CD4-positive, alpha-beta T cell (primary cell): ENCODE data around the gene DSN1. TPM values are rescaled to one million over a fixed set of nuclear protein-coding genes. Genes with fewer than 3 reads are reported as not detected.

Experiments used
- ATAC-seq: fragments of 200-7000 bp; cut with Tn5 transposase; one replicate; pipeline ENCODE4 v1.10.0; 2022; ENCODE audit warnings: mild to moderate bottlenecking; ENCODE audit not compliant: poor library complexity
- CTCF ChIA-PET: fragments of 350-600 bp; sonication (Branson Sonifier 250); formaldehyde crosslinking; loops from one replicate; lab custom pipeline; 2021; ENCODE audit warnings: antibody characterized with exemption, inconsistent platforms; lab: Charles Lee
- POLR2A ChIA-PET: fragments of 350-600 bp; sonication (Branson Sonifier 250); formaldehyde crosslinking; loops from one replicate; lab custom pipeline; 2021; ENCODE audit warnings: antibody characterized with exemption, inconsistent platforms; lab: Charles Lee
- DNase-seq, 14 experiments: peaks; one replicate each; pipeline ENCODE4 v3.0.0-alpha.2; 2013 to 2020; ENCODE audit warnings: mixed read lengths in 2 of 14
- H3K27ac ChIP-seq, 2 donors: one replicate each; pipeline versions ENCODE4 v1.5.1 to v1.7.0; 2013; ENCODE audit warnings: low read length in 2 of 2, low read depth in 1 of 2, mild to moderate bottlenecking in 1 of 2
- H3K27me3 ChIP-seq, 2 experiments: 1 replicate in 1 of 2; 2 replicates in 1 of 2; pipeline versions ENCODE4 v1.6.1 to v1.7.0; 2013; ENCODE audit warnings: low read length in 2 of 2, control low read depth in 1 of 2, mild to moderate bottlenecking in 1 of 2, moderate library complexity in 1 of 2; ENCODE audit not compliant: insufficient read depth in 2 of 2, control insufficient read depth in 1 of 2
- H3K36me3 ChIP-seq: one replicate; pipeline ENCODE4 v1.6.1; 2013; ENCODE audit warnings: low read length, control low read depth; ENCODE audit not compliant: insufficient read depth
- H3K4me1 ChIP-seq: one replicate; pipeline ENCODE4 v1.6.1; 2013; ENCODE audit warnings: low read length, control low read depth; ENCODE audit not compliant: insufficient read depth
- H3K4me3 ChIP-seq: one replicate; pipeline ENCODE4 v1.5.1; 2013; ENCODE audit warnings: mild to moderate bottlenecking, low read length, moderate library complexity
- H3K9me3 ChIP-seq, 2 experiments: 1 replicate in 1 of 2; 2 replicates in 1 of 2; pipeline versions ENCODE4 v1.6.1 to v1.7.0; 2013; ENCODE audit warnings: low read length in 2 of 2, mild to moderate bottlenecking in 2 of 2, control low read depth in 1 of 2, moderate library complexity in 1 of 2; ENCODE audit not compliant: control insufficient read depth in 1 of 2, insufficient read depth in 1 of 2
- H3K27ac Mint-ChIP-seq: one replicate; pipeline ENCODE4 v1.8.0; 2020; ENCODE audit warnings: mixed read lengths
- H3K27me3 Mint-ChIP-seq: one replicate; pipeline ENCODE4 v1.8.0; 2021; ENCODE audit warnings: mixed read lengths
- H3K36me3 Mint-ChIP-seq: one replicate; pipeline ENCODE4 v1.8.0; 2021; ENCODE audit warnings: low read depth, mixed read lengths
- H3K4me1 Mint-ChIP-seq: one replicate; pipeline ENCODE4 v1.8.0; 2021; ENCODE audit warnings: low read depth, mixed read lengths
- H3K4me3 Mint-ChIP-seq: one replicate; pipeline ENCODE4 v1.8.0; 2020; ENCODE audit warnings: mild to moderate bottlenecking, mixed read lengths
- H3K9me3 Mint-ChIP-seq: one replicate; pipeline ENCODE4 v1.8.0; 2020; ENCODE audit warnings: mixed read lengths
- CTCF ChIP-seq: fragments of 200-600 bp; IDR thresholded peaks from one replicate; pipeline ENCODE4 v1.8.0; 2022; ENCODE audit warnings: antibody characterized with exemption, mild to moderate bottlenecking
- intact Hi-C, 2 experiments: fragments of 100-400 bp; cut with DNase I in 1 of 2; cut with micrococcal nuclease in 1 of 2; formaldehyde crosslinking; loops; one replicate each; pipeline versions ENCODE4 v1.15.1 to v1.9.0; 2023 to 2025; cut with DNase I, micrococcal nuclease
- total RNA-seq, 174 experiments: library from RNA in 2 of 174; stranded (reverse) in 2 of 174; gene quantifications; one replicate each; pipeline ENCODE4 v1.2.3 and lab custom pipeline; 2021 to 2026

The DSN1 gene
- total RNA-seq, 2 experiments from 2014 or later = 10.5 to 14.3 TPM

- H3K27ac Mint-ChIP-seq = peak within 1 kb of the TSS; percentile 89
- TF ChIP-seq CTCF = no peak
- DNase-seq (peak; percentile 84 to 97 (median 91)), ATAC-seq (peak; percentile 98)
- CTCF ChIA-PET = interaction anchor here (0.8 to 1.6 kb wide), 4 partner anchors 10 to 140 kb away, joined by 3 to 8 read pairs (median 4); partner anchors contain the start of genes DSN1 and RAB5IF
- H3K9me3 Mint-ChIP-seq = no peaks in the 10 kb centered on the region
- Histone ChIP-seq H3K27me3 (no peaks in the 10 kb centered on the region), H3K4me3 (peak within 1 kb of the TSS; percentile 92), H3K4me1 (peaks cover 22% of the 10 kb centered on the region), H3K36me3 (no peaks in the 10 kb centered on the region), H3K27ac (peak within 1 kb of the TSS in 1 of 2 donors; percentile 49), H3K9me3 (no peaks in the 10 kb centered on the region)
- peak within 1 kb of the TSS; percentile 90 for H3K4me3 Mint-ChIP-seq
- intact Hi-C loops = loop anchor here (1.0 to 5.0 kb wide), 3 partner anchors 28 to 284 kb away; no protein-coding TSS in a partner anchor
- no peaks in the 10 kb centered on the region for H3K27me3 Mint-ChIP-seq
- peaks cover 21% of the 10 kb centered on the region for H3K4me1 Mint-ChIP-seq
- H3K36me3 Mint-ChIP-seq = no peaks in the 10 kb centered on the region
- POLR2A ChIA-PET = interaction anchor here (0.6 to 4.3 kb wide), 13 partner anchors 9 to 286 kb away, joined by 3 to 48 read pairs (median 4); partner anchors contain the start of genes DSN1 and RAB5IF
These were observed 27.5 kb downstream of the DSN1 start, which contains the start of gene NDRG3 for GRCh38 chr20:36745927-36746659. Gene NDRG3, minus strand, starts transcription at chr20:36746090. Its CDS starts 24,355 bp downstream, at chr20:36721735.

DNA sequence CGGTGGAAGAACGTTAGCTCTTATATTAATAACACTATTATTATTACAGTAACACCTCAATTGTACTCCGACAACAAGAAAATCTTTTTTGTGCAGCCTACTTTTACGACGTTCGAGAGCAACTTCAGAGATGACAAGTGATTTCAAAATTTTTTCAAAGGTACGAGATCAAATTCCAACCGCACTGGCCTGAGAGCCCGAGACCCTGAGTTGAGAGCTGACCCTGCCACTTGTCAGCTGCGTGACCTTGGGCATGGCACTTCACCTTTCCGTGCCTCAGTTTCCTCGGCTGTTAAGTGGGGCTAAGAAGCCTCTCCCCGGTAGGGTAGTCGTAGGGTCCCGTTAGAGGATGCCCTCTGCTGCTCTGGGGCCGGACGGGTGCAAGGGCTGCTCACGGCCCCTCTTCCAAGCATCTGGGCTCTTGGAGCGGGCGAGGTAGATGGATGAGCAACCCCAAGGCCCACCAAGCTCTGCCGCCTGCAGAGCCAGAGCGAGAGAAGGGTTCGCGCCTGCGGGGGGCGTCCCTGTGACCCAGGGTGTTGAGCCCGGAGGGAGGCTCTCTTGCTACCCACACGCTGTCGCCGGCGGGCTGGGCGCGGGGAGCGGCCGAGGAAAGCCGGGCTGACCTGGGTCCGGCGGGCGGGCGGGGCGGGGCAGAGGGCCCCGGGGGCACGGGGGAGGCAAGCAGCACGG, 28.2 kb downstream of the DSN1 start:
- H3K4me1 ChIP-seq = peaks cover 22% of the 10 kb centered on the region
- no peaks in the 10 kb centered on the region for H3K27me3 Mint-ChIP-seq
- no peaks in the 10 kb centered on the region for H3K36me3 ChIP-seq
- peak overlapping the region; percentile 92 for H3K4me3 ChIP-seq
- peak; percentile 20 for ATAC-seq
- H3K4me1 Mint-ChIP-seq = peaks cover 21% of the 10 kb centered on the region
- ChIA-PET POLR2A (interaction anchor here (0.9 to 4.3 kb wide), 10 partner anchors 9 to 285 kb away, joined by 3 to 48 read pairs (median 4); partner anchors contain the start of genes DSN1 and RAB5IF), CTCF (interaction anchor here (0.8 to 1.6 kb wide), 6 partner anchors 9 to 791 kb away, joined by 3 to 8 read pairs (median 3); partner anchors contain the start of genes DSN1, RAB5IF and SCAND1)
- no peaks in the 10 kb centered on the region for H3K36me3 Mint-ChIP-seq
- peak; percentile 15 for TF ChIP-seq CTCF
- H3K4me3 Mint-ChIP-seq = peak overlapping the region; percentile 84
- H3K9me3 ChIP-seq = no peaks in the 10 kb centered on the region
- H3K27ac Mint-ChIP-seq = peak overlapping the region; percentile 70
- no peaks in the 10 kb centered on the region for H3K27me3 ChIP-seq
- no peak overlapping the region for H3K27ac ChIP-seq
- DNase-seq = peak in 4 of 14 experiments; percentile 5 to 46 (median 17)
- no peaks in the 10 kb centered on the region for H3K9me3 Mint-ChIP-seq
- intact Hi-C loops = loop anchor here in 1 of 2 experiments (5.0 kb wide), 1 partner anchor 283 kb away; no protein-coding TSS in a partner anchor

GRCh38 chr20:36744764-36745191, 28.8 kb downstream of the DSN1 start:
- no peak for TF ChIP-seq CTCF
- Mint-ChIP-seq H3K4me1 (peaks cover 21% of the 10 kb centered on the region), H3K27ac (peak overlapping the region; percentile 70), H3K9me3 (no peaks in the 10 kb centered on the region), H3K27me3 (no peaks in the 10 kb centered on the region), H3K36me3 (no peaks in the 10 kb centered on the region), H3K4me3 (peak overlapping the region; percentile 85)
- ChIA-PET POLR2A (interaction anchor here (0.9 to 4.3 kb wide), 5 partner anchors 8 to 140 kb away, joined by 3 to 48 read pairs (median 5); partner anchors contain the start of gene RAB5IF), CTCF (interaction anchor here (0.9 to 1.6 kb wide), 4 partner anchors 10 to 790 kb away, joined by 3 to 5 read pairs (median 3); partner anchors contain the start of genes DSN1 and SCAND1)
- Histone ChIP-seq H3K36me3 (no peaks in the 10 kb centered on the region), H3K4me3 (peak overlapping the region; percentile 92), H3K27me3 (no peaks in the 10 kb centered on the region), H3K4me1 (peaks cover 22% of the 10 kb centered on the region), H3K27ac (no peak overlapping the region), H3K9me3 (no peaks in the 10 kb centered on the region)
- intact Hi-C loops = loop anchor here in 1 of 2 experiments (5.0 kb wide), 1 partner anchor 282 kb away; no protein-coding TSS in a partner anchor
- ATAC-seq (no peak), DNase-seq (no peak)
